ENCODE data around the gene ASIC3. TPM values are rescaled to one million over a fixed set of nuclear protein-coding genes. Genes with fewer than 3 reads are reported as not detected.

ASIC3 gene
- total RNA-seq, 1 donor from 2014 or later = 3.5 TPM

Other genes with a start within 250 kb of the ASIC3 start
- not detected in 2 replicates for gene TMEM176B, start 248.2 kb upstream of the ASIC3 start, total RNA-seq
- not detected in 2 replicates for gene TMEM176A, start 247.8 kb upstream of the ASIC3 start, total RNA-seq
- not detected in 2 replicates for gene AOC1, start 196.0 kb upstream of the ASIC3 start, total RNA-seq
- gene KCNH2, start 70.2 kb upstream of the ASIC3 start, total RNA-seq = 0.36 and 0.37 TPM in 2 replicates
- 14.3 and 15.7 TPM in 2 replicates for gene NOS3, start 57.5 kb upstream of the ASIC3 start, total RNA-seq
- 7.3 and 7.5 TPM in 2 replicates for gene ATG9B, start 24.0 kb upstream of the ASIC3 start, total RNA-seq
- gene ABCB8, start 20.1 kb upstream of the ASIC3 start, total RNA-seq = 56.4 and 57.4 TPM in 2 replicates
- gene CDK5, start 9.4 kb downstream of the ASIC3 start, total RNA-seq = 26.5 and 26.8 TPM in 2 replicates
- gene SLC4A2, start 11.1 kb downstream of the ASIC3 start, total RNA-seq = 115 and 127 TPM in 2 replicates
- gene FASTK, start 32.3 kb downstream of the ASIC3 start, total RNA-seq = 90.8 and 92.3 TPM in 2 replicates
- gene TMUB1, start 35.0 kb downstream of the ASIC3 start, total RNA-seq = 53.8 and 59.2 TPM in 2 replicates
- gene AGAP3, start 37.9 kb downstream of the ASIC3 start, total RNA-seq = 54.3 and 60.0 TPM in 2 replicates
- not detected in 2 replicates for gene GBX1, start 119.2 kb downstream of the ASIC3 start, total RNA-seq
- not detected in 2 replicates for gene ASB10, start 138.7 kb downstream of the ASIC3 start, total RNA-seq
- 0.83 TPM in 1 of 2 replicates, not detected in the other for gene H2BK1, start 162.0 kb downstream of the ASIC3 start, total RNA-seq
- 84.6 and 90.3 TPM in 2 replicates for gene ABCF2, start 178.7 kb downstream of the ASIC3 start, total RNA-seq
- 42.0 and 46.4 TPM in 2 replicates for gene CHPF2, start 184.0 kb downstream of the ASIC3 start, total RNA-seq
- gene SMARCD3, start 200.2 kb downstream of the ASIC3 start, total RNA-seq = 2.2 and 2.9 TPM in 2 replicates

Measured in activated CD4-positive, alpha-beta T cell treated with anti-CD3 and anti-CD28 coated beads, Interleukin-2, amount 10 ng/mL, durations not matched to agents 24 days and 14 days (primary cell).